Stimulated activated naive CD8-positive, alpha-beta T cell treated with anti-CD3 and anti-CD28 coated beads, Interleukin-15, amount 100 ng/mL, for 72 hours (primary cell): ENCODE measurements around the gene C2CD5.
A peak's percentile ranks its signal among the peaks of the same experiment; 100 is the strongest.
"Not testable (repeated sequence)": the region's sequence is repeated elsewhere in the genome, so short reads cannot be mapped to it uniquely, and the experiment has no call there.

Experiments used
- ATAC-seq: fragments of 150-1000 bp; cut with Tn5 transposase; 2 replicates; pipeline ENCODE4 v1.10.0; 2021; ENCODE audit warnings: mild to moderate bottlenecking, moderate library complexity
- DNase-seq, 2 donors: peaks; one replicate each; pipeline ENCODE4 v3.0.0; 2021 to 2022
- H3K27ac Mint-ChIP-seq, 2 donors: one replicate each; pipeline ENCODE4 v1.8.0; 2022; ENCODE audit warnings: mild to moderate bottlenecking in 2 of 2, mixed read lengths in 2 of 2, moderate library complexity in 2 of 2
- H3K27me3 Mint-ChIP-seq: one replicate; pipeline ENCODE4 v1.8.0; 2022; ENCODE audit warnings: mixed read lengths
- H3K4me1 Mint-ChIP-seq: one replicate; pipeline ENCODE4 v1.8.0; 2022; ENCODE audit warnings: mild to moderate bottlenecking, mixed read lengths
- H3K4me3 Mint-ChIP-seq, 2 donors: one replicate each; pipeline ENCODE4 v1.8.0; 2022; ENCODE audit warnings: mild to moderate bottlenecking in 2 of 2, mixed read lengths in 2 of 2, moderate library complexity in 1 of 2
- H3K9me3 Mint-ChIP-seq, 2 donors: one replicate each; pipeline ENCODE4 v1.8.0; 2022; ENCODE audit warnings: mixed read lengths in 2 of 2

The C2CD5 gene

DNA sequence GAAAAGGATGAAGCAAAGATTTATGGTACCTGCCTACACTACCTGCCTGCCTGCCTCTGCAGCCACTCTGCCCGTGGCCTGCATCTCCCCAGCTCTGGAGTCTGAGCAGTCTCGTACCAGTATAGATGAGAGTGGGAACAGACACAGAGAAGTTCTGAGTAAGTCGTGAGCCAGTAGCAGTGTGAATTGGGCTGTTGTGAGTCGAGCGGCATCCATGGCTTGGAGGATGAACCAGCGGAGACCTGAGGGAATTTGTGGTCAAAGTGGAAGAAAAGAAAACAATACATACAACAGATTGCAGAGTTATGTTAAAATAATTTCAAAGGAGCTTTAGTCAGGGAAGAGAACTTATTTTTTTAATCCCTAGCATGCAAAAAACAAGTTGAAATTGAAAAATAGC, 25.3 kb downstream of the C2CD5 start:
- Mint-ChIP-seq H3K27me3 (no peaks in the 10 kb centered on the region), H3K27ac (no peak overlapping the region), H3K9me3 (no peaks in the 10 kb centered on the region), H3K4me3 (no peak overlapping the region), H3K4me1 (no peaks in the 10 kb centered on the region)
- ATAC-seq, result no peak
- no peak for DNase-seq

DNA sequence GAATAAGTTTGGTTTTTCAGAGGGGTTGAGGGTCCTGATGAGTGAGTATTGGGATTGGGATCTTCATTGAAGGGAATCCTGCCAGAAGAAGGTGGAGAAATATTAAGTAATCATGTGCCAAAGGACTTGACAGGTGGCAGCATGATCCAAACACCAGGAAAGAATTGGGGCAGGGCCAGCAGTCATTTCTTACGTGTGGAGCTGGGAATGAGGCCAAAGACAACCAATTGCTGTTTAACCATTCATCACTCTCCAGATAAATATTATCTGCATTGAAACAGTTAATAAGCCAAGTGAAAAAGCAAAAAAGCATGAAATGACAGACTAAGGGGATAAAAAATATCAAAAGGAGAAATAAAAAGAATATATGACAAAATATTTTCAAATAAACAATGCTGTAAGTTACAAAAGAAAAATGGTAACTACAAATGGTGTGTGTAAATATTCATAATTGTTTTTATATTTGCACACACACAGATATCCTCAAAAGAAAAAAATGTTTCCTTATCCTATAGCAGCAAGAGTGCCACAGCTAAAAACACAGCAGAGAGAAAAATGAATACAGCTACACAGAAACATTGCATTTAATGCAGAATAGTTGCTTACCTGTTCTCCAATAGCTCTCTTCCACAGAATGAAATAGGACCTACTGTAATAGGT, 26.2 kb downstream of the C2CD5 start:
- Mint-ChIP-seq H3K27me3 (no peaks in the 10 kb centered on the region), H3K9me3 (no peaks in the 10 kb centered on the region), H3K4me3 (no peak overlapping the region), H3K27ac (no peak overlapping the region), H3K4me1 (no peaks in the 10 kb centered on the region)
- DNase-seq, result no peak
- no peak for ATAC-seq

- DNase-seq (no peak), ATAC-seq (no peak)
- no peaks in the 10 kb centered on the region for H3K4me1 Mint-ChIP-seq
- H3K27me3 Mint-ChIP-seq, result no peaks in the 10 kb centered on the region
- no peaks in the 10 kb centered on the region for H3K9me3 Mint-ChIP-seq
- no peak overlapping the region for H3K27ac Mint-ChIP-seq
- H3K4me3 Mint-ChIP-seq, result no peak overlapping the region
Measured at GRCh38 chr12:22514875-22515274, 29.5 kb downstream of the C2CD5 start.

GRCh38 chr12:22505826-22506225, 38.5 kb downstream of the C2CD5 start:
- no peaks in the 10 kb centered on the region for H3K9me3 Mint-ChIP-seq
- no peak overlapping the region for H3K4me3 Mint-ChIP-seq
- no peak overlapping the region for H3K27ac Mint-ChIP-seq
- no peak for DNase-seq
- H3K4me1 Mint-ChIP-seq, result no peaks in the 10 kb centered on the region
- H3K27me3 Mint-ChIP-seq, result no peaks in the 10 kb centered on the region
- ATAC-seq, result no peak

- Mint-ChIP-seq H3K4me1 (no peaks in the 10 kb centered on the region), H3K27me3 (no peaks in the 10 kb centered on the region), H3K9me3 (no peaks in the 10 kb centered on the region), H3K27ac (peak overlapping the region in 1 of 2 donors; percentile 78), H3K4me3 (no peak overlapping the region)
- DNase-seq, result no peak
- ATAC-seq, result no peak
Measured at GRCh38 chr12:22500100-22500499, 44.2 kb downstream of the C2CD5 start.

DNA sequence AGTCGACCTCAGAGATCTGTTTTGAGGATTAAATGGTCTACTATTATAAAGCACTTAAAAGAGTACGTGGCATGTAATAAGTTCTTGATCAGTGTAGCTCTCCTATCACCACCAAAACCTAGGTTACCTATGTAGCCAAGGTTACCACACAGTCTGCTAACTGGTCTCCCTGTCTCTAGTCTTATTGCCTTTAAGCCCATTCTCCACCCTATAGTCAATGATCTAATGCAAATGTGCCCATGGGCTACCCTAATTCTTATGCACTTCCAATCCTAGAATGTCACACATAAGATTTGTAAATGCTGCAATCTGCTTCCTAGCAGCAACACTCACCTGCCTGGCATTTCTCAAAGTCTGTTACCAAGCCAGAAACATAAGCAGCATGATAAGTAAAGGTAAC, 44.9 kb downstream of the C2CD5 start:
- Mint-ChIP-seq H3K9me3 (no peaks in the 10 kb centered on the region), H3K4me3 (no peak overlapping the region), H3K27me3 (no peaks in the 10 kb centered on the region), H3K27ac (peak overlapping the region in 1 of 2 donors; percentile 11), H3K4me1 (no peaks in the 10 kb centered on the region)
- DNase-seq, result no peak
- ATAC-seq, result no peak

DNA sequence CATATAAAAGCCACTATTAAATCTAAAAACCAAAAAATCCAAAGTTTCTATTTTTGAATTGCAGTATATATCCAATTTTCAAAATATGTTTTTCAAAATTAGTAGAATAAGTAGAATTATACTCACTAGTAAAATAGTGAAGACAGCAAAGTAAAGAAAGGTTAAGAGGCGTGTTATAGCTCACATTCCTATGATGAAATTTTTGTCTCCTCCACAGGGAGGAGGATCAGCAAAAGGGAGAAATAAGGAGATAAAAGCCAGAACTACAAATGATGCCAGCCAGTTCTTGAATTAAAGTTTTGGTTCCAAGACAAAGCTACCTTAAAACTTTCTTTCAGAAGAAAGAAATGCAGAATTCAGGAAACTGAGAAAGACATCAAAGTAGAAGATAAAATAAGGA, 50.0 kb downstream of the C2CD5 start:
- Mint-ChIP-seq H3K4me3 (no peak overlapping the region), H3K27ac (no peak overlapping the region), H3K27me3 (no peaks in the 10 kb centered on the region), H3K9me3 (no peaks in the 10 kb centered on the region), H3K4me1 (no peaks in the 10 kb centered on the region)
- ATAC-seq (no peak), DNase-seq (no peak)

GRCh38 chr12:22491034-22491433, 53.3 kb downstream of the C2CD5 start:
- Mint-ChIP-seq H3K4me1 (no peaks in the 10 kb centered on the region), H3K27ac (no peak overlapping the region), H3K27me3 (no peaks in the 10 kb centered on the region), H3K9me3 (no peaks in the 10 kb centered on the region), H3K4me3 (no peak overlapping the region)
- ATAC-seq (no peak), DNase-seq (no peak)

GRCh38 chr12:22488478-22488877, 55.9 kb downstream of the C2CD5 start:
- H3K9me3 Mint-ChIP-seq, result no peaks in the 10 kb centered on the region
- H3K4me3 Mint-ChIP-seq, result no peak overlapping the region
- ATAC-seq (no peak), DNase-seq (no peak)
- H3K27me3 Mint-ChIP-seq, result no peaks in the 10 kb centered on the region
- H3K4me1 Mint-ChIP-seq, result no peaks in the 10 kb centered on the region
- H3K27ac Mint-ChIP-seq, result no peak overlapping the region

DNA sequence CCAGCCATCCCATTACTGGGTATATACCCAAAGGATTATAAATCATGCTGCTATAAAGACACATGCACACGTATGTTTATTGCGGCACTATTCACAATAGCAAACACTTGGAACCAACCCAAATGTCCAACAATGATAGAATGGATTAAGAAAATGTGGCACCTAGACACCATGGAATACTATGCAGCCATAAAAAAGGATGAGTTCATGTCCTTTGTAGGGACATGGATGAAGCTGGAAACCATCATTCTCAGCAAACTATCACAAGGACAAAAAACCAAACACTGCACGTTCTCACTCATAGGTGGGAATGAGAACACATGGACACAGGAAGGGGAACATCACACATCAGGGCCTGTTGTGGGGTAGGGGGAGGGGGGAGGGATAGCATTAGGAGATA, 56.7 kb downstream of the C2CD5 start:
- not testable (repeated sequence) for H3K4me1 Mint-ChIP-seq, H3K27ac Mint-ChIP-seq, DNase-seq, ATAC-seq, H3K9me3 Mint-ChIP-seq, H3K27me3 Mint-ChIP-seq, H3K4me3 Mint-ChIP-seq

DNA sequence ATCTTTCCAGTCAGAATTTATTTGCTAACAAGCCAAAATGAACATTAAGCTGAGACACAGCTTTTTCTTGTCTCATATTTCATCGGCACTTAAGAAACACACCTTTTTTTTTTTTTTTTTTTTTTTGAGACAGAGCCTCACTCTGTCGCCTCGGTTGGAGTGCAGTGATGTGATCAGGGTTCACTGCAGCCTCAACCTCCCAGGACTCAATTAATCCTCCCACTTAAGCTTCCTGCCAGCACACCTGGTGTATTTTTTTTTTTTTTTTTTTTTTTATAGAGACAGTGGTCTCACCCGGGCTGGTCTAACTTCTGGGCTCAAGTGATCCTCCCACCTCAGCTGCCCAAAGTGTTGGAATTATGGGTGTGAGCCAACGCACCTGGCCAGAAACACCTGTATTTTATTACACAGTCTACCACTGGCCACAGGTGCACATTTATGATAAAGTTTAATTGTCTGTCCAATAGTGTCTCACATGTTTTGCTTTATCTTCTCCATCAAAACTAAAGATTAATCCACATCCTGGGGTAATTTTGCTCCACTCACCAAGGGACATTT, 62.7 kb downstream of the C2CD5 start:
- H3K4me1 Mint-ChIP-seq, result peaks cover 7% of the 10 kb centered on the region
- ATAC-seq, result no peak
- no peak for DNase-seq
- H3K4me3 Mint-ChIP-seq, result no peak overlapping the region
- H3K9me3 Mint-ChIP-seq, result no peaks in the 10 kb centered on the region
- H3K27me3 Mint-ChIP-seq, result no peaks in the 10 kb centered on the region
- H3K27ac Mint-ChIP-seq, result no peak overlapping the region

GRCh38 chr12:22480814-22481213, 63.5 kb downstream of the C2CD5 start:
- not testable (repeated sequence) for H3K4me3 Mint-ChIP-seq, H3K4me1 Mint-ChIP-seq, H3K27ac Mint-ChIP-seq

DNA sequence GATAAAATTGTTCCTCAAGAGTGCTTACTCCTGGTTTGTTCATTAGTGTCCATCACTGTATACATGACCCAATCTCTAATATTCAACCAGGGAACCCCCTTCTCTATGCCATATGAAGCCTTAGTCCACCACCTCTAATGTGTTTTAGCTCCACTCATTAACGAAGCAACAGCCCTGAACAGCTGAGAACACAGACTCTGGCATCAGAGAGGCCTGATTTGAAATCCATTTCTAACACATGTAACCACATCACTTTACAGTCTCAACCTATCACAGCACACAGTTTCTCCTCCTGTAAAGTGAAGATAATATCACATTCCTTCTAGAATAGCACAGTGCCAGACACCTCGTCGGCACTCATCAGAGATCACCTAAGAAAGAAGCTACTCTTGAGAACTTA, 64.3 kb downstream of the C2CD5 start:
- DNase-seq (no peak), ATAC-seq (no peak)
- Mint-ChIP-seq H3K4me3 (no peak overlapping the region), H3K27me3 (no peaks in the 10 kb centered on the region), H3K9me3 (no peaks in the 10 kb centered on the region), H3K4me1 (peaks cover 7% of the 10 kb centered on the region), H3K27ac (no peak overlapping the region)

More at GRCh38 chr12:22480814-22481213, 63.5 kb downstream of the C2CD5 start:
- ATAC-seq, H3K27me3 Mint-ChIP-seq, H3K9me3 Mint-ChIP-seq, DNase-seq: not testable (repeated sequence)

- Mint-ChIP-seq H3K4me1 (peaks cover 20% of the 10 kb centered on the region), H3K9me3 (no peaks in the 10 kb centered on the region), H3K27me3 (no peaks in the 10 kb centered on the region), H3K4me3 (peak overlapping the region in 1 of 2 donors; percentile 0), H3K27ac (peak overlapping the region in 1 of 2 donors; percentile 49)
- ATAC-seq, result no peak
- DNase-seq, result no peak
Measured at GRCh38 chr12:22477894-22478287, 66.5 kb downstream of the C2CD5 start.

DNA sequence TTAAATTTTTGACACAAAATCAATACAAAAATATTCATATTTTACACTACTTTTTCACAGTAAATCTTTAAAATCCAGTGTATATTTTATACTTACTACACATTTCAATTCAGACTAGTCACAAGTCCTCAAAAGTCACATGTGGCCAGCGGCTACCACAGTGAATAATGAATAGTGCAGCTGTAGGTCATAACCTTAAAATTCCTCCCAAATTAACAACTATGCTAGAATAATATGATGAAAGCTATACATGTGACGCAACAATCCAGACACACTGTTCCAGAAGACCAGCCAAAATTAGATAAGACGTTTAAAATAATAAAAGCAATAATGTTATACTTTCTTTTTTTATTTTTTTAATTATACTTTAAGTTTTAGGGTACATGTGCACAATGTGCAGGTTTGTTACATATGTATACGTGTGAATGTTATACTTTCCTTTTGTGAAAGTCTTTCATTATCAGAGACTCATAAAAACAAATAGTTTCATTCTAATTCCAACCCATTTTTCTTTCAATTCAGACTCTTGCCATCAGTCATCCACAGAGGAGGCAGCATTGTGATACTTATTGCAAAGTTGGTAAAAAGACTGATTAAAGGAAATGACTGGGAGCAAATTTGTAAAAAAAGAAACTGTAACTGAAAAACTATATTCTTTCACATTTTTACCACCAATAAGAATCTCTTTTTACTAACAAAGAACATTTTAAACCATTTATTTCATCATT, 67.0 kb downstream of the C2CD5 start:
- H3K27me3 Mint-ChIP-seq, result no peaks in the 10 kb centered on the region
- ATAC-seq (no peak), DNase-seq (no peak)
- peak overlapping the region; percentile 0 to 24 for H3K4me3 Mint-ChIP-seq
- peaks cover 20% of the 10 kb centered on the region for H3K4me1 Mint-ChIP-seq
- H3K27ac Mint-ChIP-seq, result peak overlapping the region in 1 of 2 donors; percentile 49
- no peaks in the 10 kb centered on the region for H3K9me3 Mint-ChIP-seq

DNA sequence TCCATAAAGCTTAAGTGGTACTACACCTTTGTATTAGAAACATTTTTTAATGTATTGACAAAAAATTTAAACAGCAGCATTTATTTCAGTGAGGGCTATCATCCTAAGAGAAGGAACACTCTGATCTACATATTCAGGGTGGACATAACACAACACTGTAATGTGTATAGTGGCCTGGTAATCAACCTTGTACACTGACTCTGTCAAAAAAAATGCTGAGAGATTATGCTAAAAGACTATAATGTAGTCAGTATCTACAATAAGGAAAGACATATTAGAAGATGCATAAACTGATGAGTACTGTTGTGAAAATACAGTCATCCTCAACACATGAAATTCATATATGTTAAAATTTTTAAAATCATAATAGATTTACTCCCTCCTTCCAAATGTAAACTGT, 68.2 kb downstream of the C2CD5 start:
- no peaks in the 10 kb centered on the region for H3K9me3 Mint-ChIP-seq
- no peak overlapping the region for H3K27ac Mint-ChIP-seq
- no peak for DNase-seq
- ATAC-seq, result no peak
- H3K4me1 Mint-ChIP-seq, result peaks cover 20% of the 10 kb centered on the region
- H3K27me3 Mint-ChIP-seq, result no peaks in the 10 kb centered on the region
- H3K4me3 Mint-ChIP-seq, result no peak overlapping the region
